GM19193 (cell line): ENCODE measurements around the gene PCSK4.

ENCODE experiments used
- POLR2A ChIP-seq: IDR thresholded peaks from 4 replicates; pipeline ENCODE4 v1.6.1; 2011; ENCODE audit not compliant: insufficient read depth, insufficient read length; ENCODE audit errors: extremely low read depth

Gene PCSK4

GRCh38 chr19:1465191-1466016 lies 24.7 kb downstream of the PCSK4 start:
- no peak for TF ChIP-seq POLR2A

- no peak for TF ChIP-seq POLR2A
Observed at GRCh38 chr19:1461862-1462261, 28.3 kb downstream of the PCSK4 start.

- TF ChIP-seq POLR2A = no peak
Observed at GRCh38 chr19:1460033-1460995, 29.8 kb downstream of the PCSK4 start.

- TF ChIP-seq POLR2A = no peak
Observed at GRCh38 chr19:1459479-1459878, 30.7 kb downstream of the PCSK4 start.

- no peak for TF ChIP-seq POLR2A
Observed at GRCh38 chr19:1457892-1458291, 32.3 kb downstream of the PCSK4 start.

- TF ChIP-seq POLR2A = no peak
Observed at GRCh38 chr19:1457031-1457739, 33.0 kb downstream of the PCSK4 start.

- no peak for TF ChIP-seq POLR2A
Observed at GRCh38 chr19:1456121-1456900, 33.8 kb downstream of the PCSK4 start.

- no peak for TF ChIP-seq POLR2A
Observed at GRCh38 chr19:1455336-1456120, 34.6 kb downstream of the PCSK4 start.

GRCh38 chr19:1455002-1455335 lies 35.2 kb downstream of the PCSK4 start:
- TF ChIP-seq POLR2A = no peak

GRCh38 chr19:1453525-1454364 lies 36.4 kb downstream of the PCSK4 start:
- no peak for TF ChIP-seq POLR2A

- TF ChIP-seq POLR2A = no peak
Observed at GRCh38 chr19:1452802-1453524, 37.2 kb downstream of the PCSK4 start.
